Measurements from ENCODE around the gene ERMAP.
"Not testable (repeated sequence)": the region's sequence is repeated elsewhere in the genome, so short reads cannot be mapped to it uniquely, and the experiment has no call there.

DNA sequence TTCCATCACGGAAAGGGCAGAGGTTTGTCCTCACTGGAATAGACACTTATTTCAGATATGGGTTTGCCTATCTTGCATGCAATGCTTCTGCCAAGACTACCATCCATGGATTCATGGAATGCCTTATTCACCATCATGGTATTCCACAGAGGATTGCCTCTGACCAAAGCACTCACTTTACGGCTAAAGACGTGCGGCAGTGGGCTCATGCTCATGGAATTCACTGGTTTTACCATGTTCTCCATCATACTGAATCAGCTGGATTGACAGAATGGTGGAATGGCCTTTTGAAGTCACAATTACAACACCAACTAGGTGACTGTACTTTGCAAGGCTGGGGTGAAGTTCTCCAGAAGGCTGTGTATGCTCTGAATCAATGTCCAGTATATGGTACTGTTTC, 51.5 kb downstream of the ERMAP start:
- TF ChIP-seq, protein P1, sequence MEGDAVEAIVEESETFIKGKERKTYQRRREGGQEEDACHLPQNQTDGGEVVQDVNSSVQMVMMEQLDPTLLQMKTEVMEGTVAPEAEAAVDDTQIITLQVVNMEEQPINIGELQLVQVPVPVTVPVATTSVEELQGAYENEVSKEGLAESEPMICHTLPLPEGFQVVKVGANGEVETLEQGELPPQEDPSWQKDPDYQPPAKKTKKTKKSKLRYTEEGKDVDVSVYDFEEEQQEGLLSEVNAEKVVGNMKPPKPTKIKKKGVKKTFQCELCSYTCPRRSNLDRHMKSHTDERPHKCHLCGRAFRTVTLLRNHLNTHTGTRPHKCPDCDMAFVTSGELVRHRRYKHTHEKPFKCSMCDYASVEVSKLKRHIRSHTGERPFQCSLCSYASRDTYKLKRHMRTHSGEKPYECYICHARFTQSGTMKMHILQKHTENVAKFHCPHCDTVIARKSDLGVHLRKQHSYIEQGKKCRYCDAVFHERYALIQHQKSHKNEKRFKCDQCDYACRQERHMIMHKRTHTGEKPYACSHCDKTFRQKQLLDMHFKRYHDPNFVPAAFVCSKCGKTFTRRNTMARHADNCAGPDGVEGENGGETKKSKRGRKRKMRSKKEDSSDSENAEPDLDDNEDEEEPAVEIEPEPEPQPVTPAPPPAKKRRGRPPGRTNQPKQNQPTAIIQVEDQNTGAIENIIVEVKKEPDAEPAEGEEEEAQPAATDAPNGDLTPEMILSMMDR (IDR thresholded peaks at IDR 0.05), result not testable (repeated sequence)
- TF ChIP-seq POLR2A (IDR thresholded peaks at IDR 0.05), result not testable (repeated sequence)

Data from adrenal gland (tissue), 5 donors.